Hepatocyte (in vitro differentiated cells): ENCODE results near the gene ASPDH. TPM values are rescaled to one million over a fixed set of nuclear protein-coding genes. Genes with fewer than 3 reads are reported as not detected.
A peak's percentile ranks its signal among the peaks of the same experiment; 100 is the strongest.
"Not testable (repeated sequence)": the region's sequence is repeated elsewhere in the genome, so short reads cannot be mapped to it uniquely, and the experiment has no call there.

Source experiments
- DNase-seq: peaks from one replicate; pipeline ENCODE4 v3.0.0-alpha.2; 2016; ENCODE audit warnings: low spot score
- H2AFZ ChIP-seq: fragments of 200-600 bp; sonication (generic); 2 replicates; pipeline ENCODE4 v1.6.0; 2016; ENCODE audit warnings: antibody characterized with exemption, mild to moderate bottlenecking
- H3K27ac ChIP-seq: fragments of 200-600 bp; sonication (generic); 2 replicates; pipeline ENCODE4 v1.5.1; 2016; ENCODE audit warnings: mild to moderate bottlenecking
- H3K27me3 ChIP-seq: fragments of 200-600 bp; sonication (generic); 2 replicates; pipeline ENCODE4 v1.6.1; 2016
- H3K36me3 ChIP-seq: fragments of 200-600 bp; sonication (generic); replicated peaks from 2 replicates; pipeline ENCODE4 v1.5.1; 2016; ENCODE audit warnings: low read depth; ENCODE audit not compliant: insufficient read depth
- H3K4me1 ChIP-seq: fragments of 200-600 bp; sonication (generic); 2 replicates; pipeline ENCODE4 v1.5.1; 2016; ENCODE audit warnings: mild to moderate bottlenecking, moderate library complexity; ENCODE audit not compliant: insufficient read depth
- H3K4me2 ChIP-seq: fragments of 200-600 bp; sonication (generic); 2 replicates; pipeline ENCODE4 v1.6.0; 2016
- H3K4me3 ChIP-seq: fragments of 200-600 bp; sonication (generic); 2 replicates; pipeline ENCODE4 v1.5.1; 2016; ENCODE audit warnings: mild to moderate bottlenecking
- H3K79me2 ChIP-seq: fragments of 200-600 bp; sonication (generic); 2 replicates; pipeline ENCODE4 v1.6.0; 2017; ENCODE audit warnings: mild to moderate bottlenecking
- H3K9me2 ChIP-seq: fragments of 200-600 bp; sonication (generic); replicated peaks from 2 replicates; pipeline ENCODE4 v1.6.0; 2017; ENCODE audit warnings: mild to moderate bottlenecking; ENCODE audit not compliant: insufficient read depth
- H3K9me3 ChIP-seq: fragments of 200-600 bp; sonication (generic); 2 replicates; pipeline ENCODE4 v1.5.1; 2016; ENCODE audit warnings: low read depth, mild to moderate bottlenecking
- H4K20me1 ChIP-seq: fragments of 200-600 bp; sonication (generic); 2 replicates; pipeline ENCODE4 v1.6.0; 2016; ENCODE audit warnings: mild to moderate bottlenecking; ENCODE audit not compliant: insufficient read depth, poor library complexity, severe bottlenecking
- CTCF ChIP-seq: fragments of 200-600 bp; sonication (generic); IDR thresholded peaks from 2 replicates; pipeline ENCODE4 v1.5.1; 2016; ENCODE audit warnings: antibody characterized with exemption, mild to moderate bottlenecking; ENCODE audit not compliant: poor library complexity
- EZH2 ChIP-seq: fragments of 200-600 bp; sonication (generic); IDR thresholded peaks from 2 replicates; pipeline ENCODE4 v1.6.1; 2016; ENCODE audit warnings: antibody characterized with exemption, mild to moderate bottlenecking, borderline replicate concordance
- EZH2phosphoT487 ChIP-seq: fragments of 200-600 bp; sonication (generic); IDR thresholded peaks from one replicate; pipeline ENCODE4 v1.6.1; 2018; ENCODE audit warnings: antibody characterized with exemption, mild to moderate bottlenecking, low read depth, moderate library complexity; ENCODE audit not compliant: unreplicated experiment, severe bottlenecking
- WGBS: methylation state at CpG from one replicate; pipeline ENCODE4 v1.1.6; 2016; ENCODE audit warnings: low lambda C conversion rate; ENCODE audit errors: missing lambda C conversion rate; 5-methylcytosine and 5-hydroxymethylcytosine counted together
- polyA plus RNA-seq: library from polyadenylated mRNA; unstranded; fragments of >200 nt; fragmentation: Nextera tagmentation; extraction: Ambion mirVana; gene quantifications from 2 replicates; pipeline ENCODE4 v1.2.1, GENCODE V29; 2016
- total RNA-seq: library from RNA; depleted of rRNA; stranded (reverse); fragments of >200 nt; gene quantifications from 2 replicates; pipeline ENCODE4 v1.2.3, GENCODE V29; 2014

The ASPDH gene
- total and polyA plus RNA-seq, 2 experiments from 2014 or later: 7.4 to 9.0 TPM

GRCh38 chr19:50475736-50476223, 37.9 kb downstream of the ASPDH start:
- H3K4me3 ChIP-seq: no peak overlapping the region
- peaks cover 22% of the 10 kb centered on the region for H3K79me2 ChIP-seq
- peak overlapping the region; percentile 23 for H2AFZ ChIP-seq
- H3K4me2 ChIP-seq: peak overlapping the region; percentile 54
- 88% methylated on average over 28 of the region's 29 CpGs for WGBS
- H3K36me3 ChIP-seq: no peaks in the 10 kb centered on the region
- TF ChIP-seq CTCF (no peak), EZH2 (no peak), EZH2phosphoT487 (no peak)
- H3K4me1 ChIP-seq: peaks cover 6% of the 10 kb centered on the region
- peak overlapping the region; percentile 54 for H3K27ac ChIP-seq
- DNase-seq: no peak
- H3K27me3 ChIP-seq: no peaks in the 10 kb centered on the region
- H3K9me3 ChIP-seq: no peaks in the 10 kb centered on the region
- H4K20me1 ChIP-seq: peaks cover 32% of the 10 kb centered on the region
- H3K9me2 ChIP-seq: no peaks in the 10 kb centered on the region

GRCh38 chr19:50475101-50475568, 38.6 kb downstream of the ASPDH start:
- Histone ChIP-seq H3K27me3 (no peaks in the 10 kb centered on the region), H3K27ac (no peak overlapping the region), H3K9me3 (no peaks in the 10 kb centered on the region), H3K36me3 (no peaks in the 10 kb centered on the region), H3K4me3 (no peak overlapping the region), H3K4me2 (no peak overlapping the region), H3K9me2 (no peaks in the 10 kb centered on the region), H4K20me1 (peaks cover 30% of the 10 kb centered on the region), H3K4me1 (peaks cover 6% of the 10 kb centered on the region), H3K79me2 (peaks cover 22% of the 10 kb centered on the region), H2AFZ (no peak overlapping the region)
- TF ChIP-seq CTCF: no peak
- no peak for TF ChIP-seq EZH2phosphoT487
- no peak for TF ChIP-seq EZH2
- DNase-seq: no peak
- 93% methylated on average over 10 of the region's 12 CpGs for WGBS

- not testable (repeated sequence) for H2AFZ ChIP-seq, H3K4me2 ChIP-seq, DNase-seq, H3K9me2 ChIP-seq, H3K9me3 ChIP-seq, H3K4me1 ChIP-seq, H3K27me3 ChIP-seq, H3K36me3 ChIP-seq, H3K4me3 ChIP-seq, H3K27ac ChIP-seq
- peaks cover 15% of the 10 kb centered on the region for H3K79me2 ChIP-seq
- peaks cover 12% of the 10 kb centered on the region for H4K20me1 ChIP-seq
- WGBS: 78% methylated on average over 3 of the region's 3 CpGs
Measured at GRCh38 chr19:50473336-50473735, 40.4 kb downstream of the ASPDH start.

GRCh38 chr19:50468818-50469217, 44.9 kb downstream of the ASPDH start:
- H3K79me2 ChIP-seq: no peaks in the 10 kb centered on the region
- H3K9me3 ChIP-seq: no peaks in the 10 kb centered on the region
- H4K20me1 ChIP-seq: no peaks in the 10 kb centered on the region
- H2AFZ ChIP-seq: no peak overlapping the region
- DNase-seq: no peak
- 88% methylated on average over 6 of the region's 6 CpGs for WGBS
- no peak overlapping the region for H3K4me2 ChIP-seq
- no peak overlapping the region for H3K27ac ChIP-seq
- H3K4me1 ChIP-seq: no peaks in the 10 kb centered on the region
- H3K27me3 ChIP-seq: no peaks in the 10 kb centered on the region
- H3K36me3 ChIP-seq: no peaks in the 10 kb centered on the region
- TF ChIP-seq EZH2: no peak
- no peak for TF ChIP-seq CTCF
- no peak for TF ChIP-seq EZH2phosphoT487
- H3K9me2 ChIP-seq: no peaks in the 10 kb centered on the region
- no peak overlapping the region for H3K4me3 ChIP-seq
